C1 segment of cervical spinal cord (tissue), 14 donors: ENCODE data around the gene NFIA.
"Not testable (repeated sequence)": the region's sequence is repeated elsewhere in the genome, so short reads cannot be mapped to it uniquely, and the experiment has no call there.

Source experiments
- DNase-seq, 14 donors: peaks; one replicate each; lab custom pipeline; 2025; lab: John Stamatoyannopoulos, UW

Gene NFIA

GRCh38 chr1:61451572-61451968, 369.2 kb downstream of the NFIA start:
- DNase-seq: no peak

- peak in 1 of 14 donors; percentile 46 for DNase-seq
Measured at GRCh38 chr1:61452176-61453035, 370.0 kb downstream of the NFIA start.

- DNase-seq: peak in 12 of 14 donors; percentile 18 to 85 (median 69)
Measured at GRCh38 chr1:61453111-61453961, 371.0 kb downstream of the NFIA start.

GRCh38 chr1:61455400-61455799, 373.0 kb downstream of the NFIA start:
- no peak for DNase-seq

- no peak for DNase-seq
Measured at GRCh38 chr1:61457526-61458040, 375.2 kb downstream of the NFIA start.

- no peak for DNase-seq
Measured at GRCh38 chr1:61459345-61459744, 377.0 kb downstream of the NFIA start.

GRCh38 chr1:61460191-61460590, 377.8 kb downstream of the NFIA start:
- no peak for DNase-seq

GRCh38 chr1:61461406-61462384, 379.3 kb downstream of the NFIA start:
- no peak for DNase-seq

GRCh38 chr1:61462628-61463027, 380.3 kb downstream of the NFIA start:
- DNase-seq: no peak

GRCh38 chr1:61463220-61463619, 380.9 kb downstream of the NFIA start:
- no peak for DNase-seq

GRCh38 chr1:61467836-61468235, 385.5 kb downstream of the NFIA start:
- not testable (repeated sequence) for DNase-seq

GRCh38 chr1:61469365-61469764, 387.0 kb downstream of the NFIA start:
- no peak for DNase-seq

GRCh38 chr1:61472876-61473275, 390.5 kb downstream of the NFIA start:
- DNase-seq: no peak

- DNase-seq: no peak
Measured at GRCh38 chr1:61474269-61474817, 392.0 kb downstream of the NFIA start.

GRCh38 chr1:61474963-61475362, 392.6 kb downstream of the NFIA start:
- no peak for DNase-seq

- DNase-seq: no peak
Measured at GRCh38 chr1:61477301-61477700, 394.9 kb downstream of the NFIA start.

GRCh38 chr1:61480273-61480935, 398.0 kb downstream of the NFIA start:
- no peak for DNase-seq

- no peak for DNase-seq
Measured at GRCh38 chr1:61481315-61481715, 399.0 kb downstream of the NFIA start.

GRCh38 chr1:61482170-61482734, 399.9 kb downstream of the NFIA start:
- no peak for DNase-seq
